ENCODE measurements around the gene ERLIN1. TPM values are rescaled to one million over a fixed set of nuclear protein-coding genes. Genes with fewer than 3 reads are reported as not detected.

ERLIN1 gene
- total RNA-seq, 1 experiment from 2014 or later: 33.0 TPM

- H2AFZ ChIP-seq (ENCODE audit: low read length): no peak overlapping the region
- H3K79me2 ChIP-seq (ENCODE audit: insufficient read depth, low read length): no peaks in the 10 kb centered on the region
- no peak overlapping the region for H3K4me2 ChIP-seq (ENCODE audit: insufficient read depth, insufficient read length, low read length)
- H2BK15ac ChIP-seq (ENCODE audit: low read depth, low read length): no peak overlapping the region
- H3T11ph ChIP-seq (ENCODE audit: low read length): no peak overlapping the region
- no peak overlapping the region for H2BK5ac ChIP-seq (ENCODE audit: insufficient read length, low read length)
- no peak overlapping the region for H3K23ac ChIP-seq (ENCODE audit: insufficient read length, low read depth, low read length)
- Mint-ChIP-seq H3K4me1 (no peaks in the 10 kb centered on the region), H3K27me3 (ENCODE audit: low read depth) (no peaks in the 10 kb centered on the region), H3K36me3 (ENCODE audit: insufficient read depth in 1 of 3, low read depth in 3 of 3) (peaks cover 12 to 35% (median 27%) of the 10 kb centered on the region in 3 experiments; a peak in 6 of 7 replicates), H3K4me3 (no peak overlapping the region), H3K27ac (no peak overlapping the region), H3K9me3 (no peaks in the 10 kb centered on the region)
- no peak overlapping the region for H3K18ac ChIP-seq (ENCODE audit: insufficient read length, low read depth, low read length)
- H3K56ac ChIP-seq (ENCODE audit: insufficient read length, low read depth, low read length): no peak overlapping the region
- no peaks in the 10 kb centered on the region for H3K79me1 ChIP-seq (ENCODE audit: insufficient read depth, low read depth, low read length, poor library complexity, severe bottlenecking)
- TF ChIP-seq, protein P1, sequence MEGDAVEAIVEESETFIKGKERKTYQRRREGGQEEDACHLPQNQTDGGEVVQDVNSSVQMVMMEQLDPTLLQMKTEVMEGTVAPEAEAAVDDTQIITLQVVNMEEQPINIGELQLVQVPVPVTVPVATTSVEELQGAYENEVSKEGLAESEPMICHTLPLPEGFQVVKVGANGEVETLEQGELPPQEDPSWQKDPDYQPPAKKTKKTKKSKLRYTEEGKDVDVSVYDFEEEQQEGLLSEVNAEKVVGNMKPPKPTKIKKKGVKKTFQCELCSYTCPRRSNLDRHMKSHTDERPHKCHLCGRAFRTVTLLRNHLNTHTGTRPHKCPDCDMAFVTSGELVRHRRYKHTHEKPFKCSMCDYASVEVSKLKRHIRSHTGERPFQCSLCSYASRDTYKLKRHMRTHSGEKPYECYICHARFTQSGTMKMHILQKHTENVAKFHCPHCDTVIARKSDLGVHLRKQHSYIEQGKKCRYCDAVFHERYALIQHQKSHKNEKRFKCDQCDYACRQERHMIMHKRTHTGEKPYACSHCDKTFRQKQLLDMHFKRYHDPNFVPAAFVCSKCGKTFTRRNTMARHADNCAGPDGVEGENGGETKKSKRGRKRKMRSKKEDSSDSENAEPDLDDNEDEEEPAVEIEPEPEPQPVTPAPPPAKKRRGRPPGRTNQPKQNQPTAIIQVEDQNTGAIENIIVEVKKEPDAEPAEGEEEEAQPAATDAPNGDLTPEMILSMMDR (conservative IDR thresholded peaks at IDR 0.05): no peak
- H3K23me2 ChIP-seq (ENCODE audit: insufficient read length, low read depth, low read length, poor library complexity, severe bottlenecking): no peaks in the 10 kb centered on the region
- H2BK20ac ChIP-seq (ENCODE audit: low read depth, low read length, poor library complexity, severe bottlenecking): no peak overlapping the region
- H4K91ac ChIP-seq (ENCODE audit: insufficient read length, low read depth, low read length): no peak overlapping the region
- H3K9me3 ChIP-seq (ENCODE audit: control insufficient read depth, low read depth, low read length): no peaks in the 10 kb centered on the region
- H3K27ac ChIP-seq (ENCODE audit: insufficient read length, low read depth, low read length): no peak overlapping the region
- no peak overlapping the region for H3K4ac ChIP-seq (ENCODE audit: low read depth, low read length)
- no peak overlapping the region for H2BK12ac ChIP-seq (ENCODE audit: insufficient read length, low read depth, low read length)
- DNase-seq: no peak
- H4K20me1 ChIP-seq (ENCODE audit: control insufficient read depth, insufficient read depth, insufficient read length): no peaks in the 10 kb centered on the region
- H3K27me3 ChIP-seq (ENCODE audit: insufficient read depth, low read length): no peaks in the 10 kb centered on the region
- H4K8ac ChIP-seq (replicated peaks; ENCODE audit: insufficient read length, low read depth, low read length): no peak overlapping the region
- H3K4me1 ChIP-seq (ENCODE audit: insufficient read depth, low read length): no peaks in the 10 kb centered on the region
- no peak overlapping the region for H3K14ac ChIP-seq (ENCODE audit: insufficient read depth, low read length)
- no CpG with 5 or more reads among the region's 1 CpG for WGBS (ENCODE audit: extremely low coverage, insufficient read length, low lambda C conversion rate)
- H4K5ac ChIP-seq (ENCODE audit: insufficient read length, low read depth, low read length): no peak overlapping the region
- H3K9ac ChIP-seq (ENCODE audit: extremely low read depth, insufficient read length, low read length): no peak overlapping the region
- no peak overlapping the region for H2BK120ac ChIP-seq (ENCODE audit: low read depth, low read length, poor library complexity, severe bottlenecking)
- no peak overlapping the region for H2AK5ac ChIP-seq (ENCODE audit: insufficient read length, low read length)
Measured at GRCh38 chr10:100172349-100172748, 13.5 kb downstream of the ERLIN1 start.
